ENCODE data around the gene VCAM1.
"Not testable (repeated sequence)": the region's sequence is repeated elsewhere in the genome, so short reads cannot be mapped to it uniquely, and the experiment has no call there.

VCAM1 gene

DNA sequence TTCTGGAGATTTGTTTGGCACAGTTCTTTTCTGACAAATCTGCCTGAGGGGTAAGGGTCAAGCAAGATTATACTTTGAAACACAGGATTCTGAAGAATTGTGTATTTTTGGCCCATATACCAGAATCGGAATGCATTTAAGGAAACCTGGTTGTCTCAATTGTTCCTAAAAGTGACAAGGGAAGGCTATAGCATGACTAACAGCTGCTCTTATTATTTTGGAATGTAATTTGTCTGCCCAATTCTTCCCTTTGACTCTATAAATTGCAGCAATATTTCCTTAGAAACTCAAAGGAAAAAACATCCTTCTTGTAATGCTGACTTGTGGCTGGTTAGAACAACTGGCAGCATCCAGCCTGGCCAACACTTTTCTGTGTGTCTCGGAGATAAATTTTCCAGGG is 15.8 kb upstream of the VCAM1 start:
- Histone ChIP-seq H3K36me3 (ENCODE audit: insufficient read depth, insufficient read length, low read length) (no peaks in the 10 kb centered on the region), H3K4me1 (ENCODE audit: insufficient read depth, insufficient read length) (no peaks in the 10 kb centered on the region), H3K4me3 (ENCODE audit: insufficient read length, low read depth) (no peak overlapping the region), H3K27me3 (ENCODE audit: insufficient read depth, insufficient read length) (no peaks in the 10 kb centered on the region), H3K9ac (ENCODE audit: insufficient read length, low read depth) (no peak overlapping the region), H3K9me3 (ENCODE audit: insufficient read depth, low read length) (no peaks in the 10 kb centered on the region)
- TF ChIP-seq YY1 (IDR thresholded peaks at IDR 0.05; ENCODE audit: insufficient read depth, insufficient read length): no peak
- TF ChIP-seq ZNF274 (IDR thresholded peaks at IDR 0.05; ENCODE audit: low read depth, low read length): no peak
- TF ChIP-seq SUZ12 (IDR thresholded peaks at IDR 0.05; ENCODE audit: extremely low read depth, insufficient read depth, insufficient read length): no peak
- DNase-seq (ENCODE audit: low read depth, low spot score): no peak

DNA sequence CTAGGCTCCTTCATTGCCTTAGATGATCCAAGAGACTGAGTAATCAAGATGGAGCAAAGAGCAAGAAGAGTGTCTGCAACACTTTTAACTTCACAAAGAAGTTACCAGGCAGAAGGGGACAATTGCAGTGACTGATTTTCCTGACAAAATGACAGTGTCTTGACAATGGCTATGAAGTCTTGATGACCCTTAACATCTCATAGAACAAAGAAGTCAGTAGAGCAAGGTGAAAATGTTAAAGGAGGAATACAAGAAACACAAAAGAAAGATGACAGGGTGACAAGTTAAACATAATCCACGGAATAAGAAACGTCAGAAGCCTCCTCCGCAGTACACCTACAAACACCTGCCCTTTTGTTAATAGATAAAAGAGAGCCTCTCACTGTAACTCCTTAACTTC is 15.1 kb upstream of the VCAM1 start:
- H3K4me1 ChIP-seq (ENCODE audit: insufficient read depth, insufficient read length): no peaks in the 10 kb centered on the region
- H3K27me3 ChIP-seq (ENCODE audit: insufficient read depth, insufficient read length): no peaks in the 10 kb centered on the region
- H3K9ac ChIP-seq (ENCODE audit: insufficient read length, low read depth): no peak overlapping the region
- DNase-seq (ENCODE audit: low read depth, low spot score): no peak
- H3K4me3 ChIP-seq (ENCODE audit: insufficient read length, low read depth): no peak overlapping the region
- no peak for TF ChIP-seq ZNF274 (IDR thresholded peaks at IDR 0.05; ENCODE audit: low read depth, low read length)
- TF ChIP-seq YY1 (IDR thresholded peaks at IDR 0.05; ENCODE audit: insufficient read depth, insufficient read length): no peak
- TF ChIP-seq SUZ12 (IDR thresholded peaks at IDR 0.05; ENCODE audit: extremely low read depth, insufficient read depth, insufficient read length): no peak
- no peaks in the 10 kb centered on the region for H3K36me3 ChIP-seq (ENCODE audit: insufficient read depth, insufficient read length, low read length)
- H3K9me3 ChIP-seq (ENCODE audit: insufficient read depth, low read length): no peaks in the 10 kb centered on the region

- Histone ChIP-seq H3K9me3 (ENCODE audit: insufficient read depth, low read length) (no peaks in the 10 kb centered on the region), H3K4me1 (ENCODE audit: insufficient read depth, insufficient read length) (no peaks in the 10 kb centered on the region), H3K36me3 (ENCODE audit: insufficient read depth, insufficient read length, low read length) (no peaks in the 10 kb centered on the region), H3K27me3 (ENCODE audit: insufficient read depth, insufficient read length) (no peaks in the 10 kb centered on the region), H3K9ac (ENCODE audit: insufficient read length, low read depth) (no peak overlapping the region), H3K4me3 (ENCODE audit: insufficient read length, low read depth) (no peak overlapping the region)
- no peak for TF ChIP-seq ZNF274 (IDR thresholded peaks at IDR 0.05; ENCODE audit: low read depth, low read length)
- TF ChIP-seq YY1 (IDR thresholded peaks at IDR 0.05; ENCODE audit: insufficient read depth, insufficient read length): no peak
- no peak for TF ChIP-seq SUZ12 (IDR thresholded peaks at IDR 0.05; ENCODE audit: extremely low read depth, insufficient read depth, insufficient read length)
- DNase-seq (ENCODE audit: low read depth, low spot score): no peak
Measured at GRCh38 chr1:100706296-100706695, 13.2 kb upstream of the VCAM1 start.

GRCh38 chr1:100706856-100707255 is 12.7 kb upstream of the VCAM1 start:
- Histone ChIP-seq H3K27me3 (ENCODE audit: insufficient read depth, insufficient read length) (no peaks in the 10 kb centered on the region), H3K36me3 (ENCODE audit: insufficient read depth, insufficient read length, low read length) (no peaks in the 10 kb centered on the region), H3K9ac (ENCODE audit: insufficient read length, low read depth) (no peak overlapping the region), H3K4me1 (ENCODE audit: insufficient read depth, insufficient read length) (no peaks in the 10 kb centered on the region), H3K4me3 (ENCODE audit: insufficient read length, low read depth) (no peak overlapping the region), H3K9me3 (ENCODE audit: insufficient read depth, low read length) (no peaks in the 10 kb centered on the region)
- TF ChIP-seq SUZ12 (IDR thresholded peaks at IDR 0.05; ENCODE audit: extremely low read depth, insufficient read depth, insufficient read length): no peak
- TF ChIP-seq YY1 (IDR thresholded peaks at IDR 0.05; ENCODE audit: insufficient read depth, insufficient read length): no peak
- no peak for TF ChIP-seq ZNF274 (IDR thresholded peaks at IDR 0.05; ENCODE audit: low read depth, low read length)
- no peak for DNase-seq (ENCODE audit: low read depth, low spot score)

DNA sequence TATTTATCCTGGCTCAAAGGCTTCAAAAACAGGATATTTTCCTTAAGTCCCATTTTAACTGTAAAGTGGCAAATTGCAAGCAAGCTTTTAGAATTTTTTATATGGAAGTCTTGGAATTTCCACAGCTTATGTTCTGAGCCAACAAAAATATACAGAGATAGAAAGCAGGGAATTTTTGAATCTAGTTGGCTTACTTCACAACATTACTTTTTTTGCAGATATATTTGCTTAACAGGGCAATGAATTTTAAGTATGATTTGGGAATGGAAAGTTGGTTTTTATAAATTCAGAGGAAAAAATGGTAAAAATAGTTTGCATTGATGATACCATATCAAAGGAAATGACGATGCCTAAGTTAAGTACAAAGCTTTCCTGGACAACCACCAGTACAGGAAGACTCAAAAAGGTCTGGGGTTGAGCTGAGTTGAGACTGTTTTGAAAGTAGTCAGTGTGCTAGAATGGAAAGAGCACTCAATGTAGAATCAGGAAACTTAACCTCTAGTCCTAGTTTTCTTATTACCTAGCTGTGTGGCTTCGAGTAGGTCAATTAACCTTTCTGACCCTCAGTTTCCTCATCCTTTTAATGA is 11.0 kb upstream of the VCAM1 start:
- no peak for DNase-seq (ENCODE audit: low read depth, low spot score)
- no peaks in the 10 kb centered on the region for H3K27me3 ChIP-seq (ENCODE audit: insufficient read depth, insufficient read length)
- no peaks in the 10 kb centered on the region for H3K4me1 ChIP-seq (ENCODE audit: insufficient read depth, insufficient read length)
- no peak overlapping the region for H3K9ac ChIP-seq (ENCODE audit: insufficient read length, low read depth)
- no peaks in the 10 kb centered on the region for H3K36me3 ChIP-seq (ENCODE audit: insufficient read depth, insufficient read length, low read length)
- TF ChIP-seq SUZ12 (IDR thresholded peaks at IDR 0.05; ENCODE audit: extremely low read depth, insufficient read depth, insufficient read length): no peak
- no peak for TF ChIP-seq YY1 (IDR thresholded peaks at IDR 0.05; ENCODE audit: insufficient read depth, insufficient read length)
- TF ChIP-seq ZNF274 (IDR thresholded peaks at IDR 0.05; ENCODE audit: low read depth, low read length): no peak
- H3K9me3 ChIP-seq (ENCODE audit: insufficient read depth, low read length): 0 out of 2 replicates have a peak, but pooled peaks cover 4% of the 10 kb centered on the region
- no peak overlapping the region for H3K4me3 ChIP-seq (ENCODE audit: insufficient read length, low read depth)

DNA sequence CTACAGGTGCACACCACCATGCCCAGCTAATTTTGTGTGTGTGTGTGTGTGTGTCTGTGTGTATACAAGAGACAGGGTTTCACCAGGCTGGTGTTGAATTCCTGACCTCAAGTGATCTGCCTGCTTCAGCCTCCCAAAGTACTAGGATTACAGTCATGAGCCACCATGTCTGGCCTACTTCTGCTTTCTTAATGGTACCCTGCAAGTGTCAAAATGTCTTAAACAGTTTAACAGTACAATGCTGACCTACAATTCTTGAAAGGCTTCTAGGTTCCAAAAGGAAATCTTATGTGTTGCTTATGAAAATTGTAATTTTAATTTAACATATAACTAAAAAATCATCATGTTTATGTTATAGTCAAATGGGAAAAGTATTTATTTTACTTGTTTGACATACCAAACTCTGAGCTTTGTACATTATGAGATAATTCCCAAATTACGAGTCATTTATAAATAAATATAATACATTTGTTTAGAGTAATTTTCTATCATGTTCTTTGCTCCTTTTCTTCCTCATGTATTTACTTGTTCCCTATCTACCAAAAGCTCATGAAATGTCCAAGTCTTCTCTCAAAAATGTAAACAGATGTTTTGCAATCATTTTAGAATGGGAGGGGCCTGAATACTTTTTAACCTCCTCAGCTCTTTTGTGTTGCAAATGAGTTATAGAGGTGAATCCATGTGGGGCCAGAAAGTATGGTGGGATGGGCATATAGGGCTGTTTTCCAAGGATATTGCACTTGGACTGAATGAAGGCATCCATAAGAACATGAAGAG is 8.4 kb upstream of the VCAM1 start:
- TF ChIP-seq SUZ12 (IDR thresholded peaks at IDR 0.05; ENCODE audit: extremely low read depth, insufficient read depth, insufficient read length) (no peak), ZNF274 (IDR thresholded peaks at IDR 0.05; ENCODE audit: low read depth, low read length) (no peak), YY1 (IDR thresholded peaks at IDR 0.05; ENCODE audit: insufficient read depth, insufficient read length) (no peak)
- H3K9me3 ChIP-seq (ENCODE audit: insufficient read depth, low read length): 0 out of 2 replicates have a peak, but pooled peaks cover 4% of the 10 kb centered on the region
- H3K4me3 ChIP-seq (ENCODE audit: insufficient read length, low read depth): no peak overlapping the region
- no peaks in the 10 kb centered on the region for H3K4me1 ChIP-seq (ENCODE audit: insufficient read depth, insufficient read length)
- no peak for DNase-seq (ENCODE audit: low read depth, low spot score)
- no peaks in the 10 kb centered on the region for H3K36me3 ChIP-seq (ENCODE audit: insufficient read depth, insufficient read length, low read length)
- no peaks in the 10 kb centered on the region for H3K27me3 ChIP-seq (ENCODE audit: insufficient read depth, insufficient read length)
- no peak overlapping the region for H3K9ac ChIP-seq (ENCODE audit: insufficient read length, low read depth)

DNA sequence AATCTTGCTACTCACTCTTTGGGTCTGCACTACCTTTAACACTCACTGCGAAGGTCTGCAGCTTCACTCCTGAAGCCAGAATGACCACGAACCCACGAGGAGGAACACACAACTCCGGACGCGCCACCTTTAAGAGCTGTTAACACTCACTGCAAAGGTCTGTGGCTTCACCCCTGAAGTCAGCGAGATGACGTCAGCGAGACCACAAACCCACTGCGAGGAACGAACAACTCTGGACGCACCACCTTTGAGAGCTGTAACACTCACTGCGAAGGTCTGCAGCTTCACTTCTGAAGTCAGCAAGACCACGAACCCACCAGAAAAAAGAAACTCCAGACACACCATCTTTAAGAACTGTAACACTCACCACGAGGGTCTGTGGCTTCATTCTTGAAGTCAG is 6.5 kb upstream of the VCAM1 start:
- not testable (repeated sequence) for H3K4me1 ChIP-seq (ENCODE audit: insufficient read depth, insufficient read length); H3K9ac ChIP-seq (ENCODE audit: insufficient read length, low read depth); H3K36me3 ChIP-seq (ENCODE audit: insufficient read depth, insufficient read length, low read length); H3K9me3 ChIP-seq (ENCODE audit: insufficient read depth, low read length); H3K4me3 ChIP-seq (ENCODE audit: insufficient read length, low read depth); H3K27me3 ChIP-seq (ENCODE audit: insufficient read depth, insufficient read length); DNase-seq (ENCODE audit: low read depth, low spot score)
